LNCAP (cell line): ENCODE results near the gene SULF2.

Experiments
- CTCF ChIP-seq: fragments of 450-650 bp; IDR thresholded peaks from 2 replicates; pipeline ENCODE4 v1.5.1; 2017; ENCODE audit warnings: mild to moderate bottlenecking

SULF2 gene

DNA sequence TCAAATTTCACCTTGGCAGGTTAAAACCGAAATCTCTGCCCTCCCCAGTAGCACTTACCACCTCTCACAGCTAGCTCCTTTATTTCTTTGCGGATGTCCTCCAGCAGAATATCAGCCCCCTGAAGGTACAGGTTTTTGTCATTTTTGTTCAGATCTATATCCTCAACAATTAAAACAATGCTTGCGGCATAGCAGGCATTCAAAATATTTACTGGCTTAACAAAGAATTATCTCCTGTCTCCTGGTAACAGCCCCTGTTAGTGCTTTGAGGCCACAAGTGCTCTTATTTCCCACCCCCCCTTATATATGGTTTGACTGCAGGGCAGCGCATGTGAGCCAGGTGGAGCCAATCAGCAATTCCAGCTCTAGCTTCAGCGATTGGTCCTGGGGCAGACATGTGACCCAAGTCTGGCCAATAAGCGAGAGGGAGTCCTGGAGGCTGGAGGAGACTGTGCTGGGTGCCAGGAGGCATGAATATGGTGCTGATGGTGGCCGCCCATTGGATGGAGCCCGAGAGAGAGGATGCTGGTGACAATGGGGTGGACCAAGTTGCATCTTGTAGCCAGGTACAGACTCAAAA, 21.0 kb downstream of the SULF2 start:
- TF ChIP-seq CTCF, result no peak

DNA sequence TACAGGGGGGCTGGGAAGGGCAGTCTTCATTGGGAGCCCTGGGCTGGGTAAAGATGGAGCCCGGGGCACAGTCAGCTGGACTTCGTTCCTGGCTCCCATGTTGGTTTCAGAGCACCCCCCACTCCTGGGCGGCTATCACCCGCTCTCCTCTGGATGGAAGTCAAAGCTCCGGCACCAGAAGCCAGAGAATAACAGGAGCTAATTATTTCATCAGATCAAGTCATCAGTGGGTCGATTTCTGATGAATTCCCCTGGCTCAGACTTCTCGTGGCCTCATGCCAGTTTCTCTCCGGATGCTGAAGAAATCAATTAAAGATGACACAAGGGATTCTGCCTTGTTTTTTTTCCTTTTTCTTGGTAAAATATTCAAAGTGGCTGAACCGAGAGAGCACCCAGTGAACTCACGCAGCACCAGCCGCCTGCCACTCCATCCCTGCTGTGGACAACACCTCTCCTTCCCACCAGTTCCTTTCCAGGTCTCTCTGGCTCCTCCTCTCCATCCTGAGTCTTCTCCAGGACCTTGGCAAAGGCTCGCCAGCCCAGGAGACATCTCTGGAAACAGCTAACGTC, 22.5 kb downstream of the SULF2 start:
- no peak for TF ChIP-seq CTCF

- TF ChIP-seq CTCF, result no peak
Measured at GRCh38 chr20:47761482-47762047, 23.7 kb downstream of the SULF2 start.

- TF ChIP-seq CTCF, result no peak
Measured at GRCh38 chr20:47760686-47761481, 24.4 kb downstream of the SULF2 start.

- TF ChIP-seq CTCF, result no peak
Measured at GRCh38 chr20:47758517-47759450, 26.5 kb downstream of the SULF2 start.

DNA sequence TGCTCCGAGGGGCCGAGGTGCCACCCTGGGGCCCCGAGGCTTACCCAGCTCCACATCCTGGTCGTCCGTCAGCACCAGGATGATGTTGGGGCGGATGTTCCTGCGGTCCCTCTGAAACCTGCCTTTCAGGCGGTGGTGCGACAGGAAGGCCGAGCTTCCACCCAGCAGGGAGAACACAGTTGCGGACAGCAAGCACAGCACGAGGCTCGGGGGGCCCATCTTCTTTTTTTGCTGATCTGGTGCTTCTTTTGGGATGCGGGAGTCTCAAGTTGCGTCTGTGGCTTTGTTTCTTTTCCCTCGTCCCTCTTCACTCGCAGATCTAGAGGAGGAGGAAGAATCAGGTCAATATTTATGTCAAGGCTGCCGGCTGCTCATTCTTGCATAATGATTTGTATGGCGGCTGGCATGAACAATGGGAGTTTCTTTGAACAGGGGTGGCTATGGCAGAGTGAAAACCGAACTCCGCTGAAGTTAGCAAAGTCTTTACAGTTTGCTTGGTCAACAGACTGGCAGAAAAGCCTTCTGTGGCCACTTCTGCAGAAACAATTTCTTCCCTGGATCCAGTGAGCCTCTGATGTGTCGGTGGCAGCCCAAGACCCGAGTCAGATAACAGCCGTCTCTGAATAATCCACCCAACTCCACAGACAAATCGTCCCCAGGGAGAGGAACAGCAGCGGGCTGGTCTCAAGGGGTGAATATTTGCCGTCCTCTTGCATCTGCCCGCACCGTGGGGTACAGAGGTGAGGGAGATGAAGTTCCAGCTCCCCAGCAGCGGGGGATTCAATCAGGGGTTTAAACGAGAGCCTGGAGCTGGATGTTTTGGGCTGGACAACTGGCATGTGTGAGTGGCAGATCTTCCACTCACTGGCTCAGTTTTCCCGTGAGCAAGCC, 27.9 kb downstream of the SULF2 start:
- no peak for TF ChIP-seq CTCF
